ENCODE measurements around the gene WDR74.
A peak's percentile ranks its signal among the peaks of the same experiment; 100 is the strongest.
"Not testable (repeated sequence)": the region's sequence is repeated elsewhere in the genome, so short reads cannot be mapped to it uniquely, and the experiment has no call there.

WDR74 gene

GRCh38 chr11:62830904-62831519 is 8.4 kb downstream of the WDR74 start:
- no peak for TF ChIP-seq CTCF (conservative IDR thresholded peaks at IDR 0.05)
- H3K27ac ChIP-seq, result peak overlapping the region; percentile 79

GRCh38 chr11:62828130-62828529 is 11.3 kb downstream of the WDR74 start:
- H3K27ac ChIP-seq, result not testable (repeated sequence)

DNA sequence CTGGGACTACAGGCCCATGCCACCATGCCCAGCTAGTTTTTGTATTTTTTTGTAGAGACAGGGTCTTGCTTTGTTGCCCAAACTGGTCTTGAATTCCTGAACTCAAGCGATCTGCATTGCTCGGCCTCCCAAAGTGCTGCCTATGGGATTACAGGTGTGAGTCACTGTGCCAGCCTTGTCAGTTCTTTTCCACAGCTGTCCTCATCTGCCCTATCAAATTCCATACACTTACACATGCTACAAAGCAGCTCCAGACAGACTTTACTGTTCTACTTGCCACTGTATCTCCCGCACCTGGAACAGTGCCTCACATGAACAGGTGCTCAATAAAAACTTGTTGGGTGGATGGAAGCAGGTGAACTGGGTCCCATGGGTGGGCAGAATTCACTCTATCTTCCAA is 15.7 kb downstream of the WDR74 start:
- TF ChIP-seq CTCF (conservative IDR thresholded peaks at IDR 0.05), result no peak
- no peak overlapping the region for H3K27ac ChIP-seq

- no peak overlapping the region for H3K27ac ChIP-seq
- TF ChIP-seq CTCF (conservative IDR thresholded peaks at IDR 0.05), result no peak
Measured at GRCh38 chr11:62817129-62817528, 22.3 kb downstream of the WDR74 start.

DNA sequence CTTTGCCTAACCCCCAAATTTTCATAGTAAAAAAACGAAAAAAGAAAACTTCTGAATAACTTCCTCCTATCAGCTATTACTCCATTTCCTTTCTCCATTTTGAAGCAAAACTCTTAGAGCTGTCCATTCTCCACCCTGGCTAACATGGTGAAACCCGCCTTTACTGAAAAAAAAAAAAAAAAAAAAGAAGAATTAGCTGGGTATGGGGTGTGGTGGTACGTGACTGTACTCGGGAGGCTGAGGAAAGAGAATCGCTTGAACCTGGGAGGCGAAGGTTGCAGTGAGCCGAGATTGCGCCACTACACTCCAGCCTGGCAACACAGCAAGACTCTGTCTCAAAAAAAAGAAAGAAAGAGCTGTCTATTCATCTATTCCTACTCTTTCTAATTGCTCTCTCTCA is 22.8 kb downstream of the WDR74 start:
- H3K27ac ChIP-seq, result no peak overlapping the region

DNA sequence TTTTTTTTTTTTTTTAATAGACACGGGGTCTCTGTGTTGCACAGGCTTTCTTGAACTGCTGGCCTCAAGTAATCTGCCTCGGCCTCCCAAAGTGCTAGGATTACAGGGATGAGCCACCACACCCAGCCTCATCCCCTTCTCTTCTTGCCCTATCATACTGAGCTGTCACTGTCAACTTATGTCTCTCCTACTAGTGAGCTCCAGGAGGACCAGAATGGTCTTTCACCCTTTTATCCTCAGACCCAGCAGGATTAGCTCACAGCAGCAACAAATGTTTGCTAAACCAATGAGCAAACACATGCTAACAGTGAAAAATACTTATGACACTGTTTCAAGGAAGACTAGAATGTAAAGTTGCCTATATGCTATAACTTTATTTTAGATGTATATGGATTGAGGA is 27.7 kb downstream of the WDR74 start:
- no peak for TF ChIP-seq CTCF (conservative IDR thresholded peaks at IDR 0.05)
- H3K27ac ChIP-seq, result no peak overlapping the region

More for the DNA sequence above, 22.8 kb downstream of the WDR74 start:
- no peak for TF ChIP-seq CTCF (conservative IDR thresholded peaks at IDR 0.05)

- no peak overlapping the region for H3K27ac ChIP-seq
- no peak for TF ChIP-seq CTCF (conservative IDR thresholded peaks at IDR 0.05)
Measured at GRCh38 chr11:62810748-62811147, 28.6 kb downstream of the WDR74 start.

GRCh38 chr11:62806611-62807121 is 32.7 kb downstream of the WDR74 start:
- no peak overlapping the region for H3K27ac ChIP-seq
- TF ChIP-seq CTCF (conservative IDR thresholded peaks at IDR 0.05), result no peak
